ENCODE results near the gene TROAP.

TROAP gene

DNA sequence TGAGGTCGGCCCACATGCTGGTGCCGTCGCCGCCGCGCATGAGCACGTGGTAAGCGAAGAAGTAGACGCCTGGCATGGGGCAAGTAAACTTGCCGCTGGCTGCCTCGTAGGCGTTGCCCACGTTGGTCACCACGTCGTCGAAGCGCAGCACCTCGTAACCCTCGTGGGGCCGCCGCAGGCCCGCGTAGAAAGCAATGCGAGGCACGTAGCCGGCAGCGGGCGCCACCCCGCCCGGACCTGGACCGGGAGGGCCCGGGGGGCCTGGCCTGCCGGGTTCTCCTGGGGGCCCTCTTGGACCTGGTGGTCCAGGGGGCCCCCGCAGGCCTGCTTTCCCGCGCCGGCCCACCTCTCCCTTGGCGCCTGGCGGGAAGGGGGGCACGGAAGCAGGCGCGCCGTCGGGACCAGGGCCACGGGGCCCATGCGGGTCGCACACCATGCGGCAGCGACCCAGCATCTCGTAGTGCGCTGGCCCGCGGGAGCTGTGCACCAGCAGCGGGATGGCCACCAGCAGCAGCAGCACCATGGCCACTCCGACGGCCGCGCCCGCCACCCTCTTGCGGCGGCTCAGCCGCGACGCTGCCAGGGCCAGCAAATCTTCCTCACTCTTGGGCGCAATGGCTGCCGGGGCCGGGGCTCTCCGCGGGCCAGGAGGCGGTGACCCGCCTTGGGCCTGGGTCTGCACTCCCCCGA, 13.0 kb downstream of the TROAP start:
- Histone ChIP-seq H3K27ac (ENCODE audit: low read depth, low read length) (no peak overlapping the region), H3K9ac (ENCODE audit: low read depth in 1 of 2, low read length in 2 of 2) (no peak overlapping the region), H3K36me3 (ENCODE audit: control insufficient read depth in 1 of 2, insufficient read depth in 2 of 2, low read length in 2 of 2) (no peaks in the 10 kb centered on the region), H3K4me1 (ENCODE audit: control insufficient read depth in 1 of 2, insufficient read depth in 2 of 2, low read length in 2 of 2) (peaks cover 16 to 26% of the 10 kb centered on the region in 2 donors), H3K27me3 (ENCODE audit: control insufficient read depth in 1 of 2, insufficient read depth in 2 of 2, low read length in 2 of 2) (peaks cover 32 to 36% of the 10 kb centered on the region in 2 donors), H3K9me3 (ENCODE audit: control insufficient read depth in 1 of 2, low read length in 2 of 2) (no peaks in the 10 kb centered on the region), H3K4me3 (ENCODE audit: low read depth in 1 of 2, low read length in 2 of 2) (no peak overlapping the region)

DNA sequence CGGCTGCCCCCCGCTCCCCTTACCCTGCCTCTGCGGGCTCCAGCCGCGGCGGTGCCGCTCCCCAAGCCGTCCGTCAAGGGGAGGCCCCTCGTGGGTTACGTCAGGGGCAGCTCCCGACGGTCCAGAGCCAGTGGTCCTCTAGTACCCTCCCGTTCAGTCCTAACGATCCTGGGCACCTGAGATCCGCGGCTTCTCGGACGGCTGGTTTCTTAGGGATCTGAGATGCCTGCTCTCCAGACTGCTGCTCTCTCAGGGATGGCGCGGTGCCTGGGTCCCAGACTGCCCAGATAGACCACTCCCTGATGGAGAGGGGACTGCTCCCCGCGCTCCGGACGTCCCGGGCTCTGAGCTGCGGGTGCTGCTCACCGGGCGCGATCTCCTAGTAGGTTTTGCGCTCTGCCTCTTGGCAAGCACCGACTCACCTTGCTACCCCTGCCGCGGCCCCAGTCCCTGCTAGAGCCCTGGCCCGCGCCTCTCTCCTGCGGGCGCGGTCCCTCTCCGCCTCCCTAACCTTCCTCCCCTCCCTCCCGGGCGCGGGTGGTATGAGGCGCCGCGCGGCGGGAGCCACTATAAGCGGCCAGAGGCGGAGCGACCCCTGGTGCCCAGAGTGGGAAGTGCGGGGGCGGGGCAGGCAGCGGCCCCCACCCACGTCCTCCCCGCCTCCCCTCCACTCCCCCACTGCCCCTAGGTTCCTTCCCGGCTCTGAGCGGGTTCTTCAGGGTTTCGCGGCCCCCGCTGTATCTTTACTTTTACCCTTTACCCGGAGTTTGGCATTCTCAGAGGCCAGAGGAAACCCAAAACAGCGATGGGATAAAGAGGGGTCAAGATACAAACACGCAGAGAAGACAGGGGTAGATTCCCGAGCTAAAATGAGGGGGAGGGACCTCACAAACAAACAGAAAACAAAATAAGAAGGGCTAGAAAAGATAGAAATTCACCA, 13.9 kb downstream of the TROAP start, which contains the start of gene C1QL4:
Gene C1QL4, minus strand, starts transcription at position 544 of the 940 bp plus-strand sequence. CDS start 711 bp downstream, outside the sequence.
- no peak within 1 kb of the TSS for H3K27ac ChIP-seq (ENCODE audit: low read depth, low read length)
- no peaks in the 10 kb centered on the region for H3K36me3 ChIP-seq (ENCODE audit: control insufficient read depth in 1 of 2, insufficient read depth in 2 of 2, low read length in 2 of 2)
- H3K27me3 ChIP-seq (ENCODE audit: control insufficient read depth in 1 of 2, insufficient read depth in 2 of 2, low read length in 2 of 2): peaks cover 32 to 36% of the 10 kb centered on the region in 2 donors
- peaks cover 16 to 24% of the 10 kb centered on the region in 2 donors for H3K4me1 ChIP-seq (ENCODE audit: control insufficient read depth in 1 of 2, insufficient read depth in 2 of 2, low read length in 2 of 2)
- H3K9ac ChIP-seq (ENCODE audit: low read depth in 1 of 2, low read length in 2 of 2): peak within 1 kb of the TSS; percentile 32 to 37
- no peaks in the 10 kb centered on the region for H3K9me3 ChIP-seq (ENCODE audit: control insufficient read depth in 1 of 2, low read length in 2 of 2)
- H3K4me3 ChIP-seq (ENCODE audit: low read depth in 1 of 2, low read length in 2 of 2): peak within 1 kb of the TSS; percentile 49 to 61

DNA sequence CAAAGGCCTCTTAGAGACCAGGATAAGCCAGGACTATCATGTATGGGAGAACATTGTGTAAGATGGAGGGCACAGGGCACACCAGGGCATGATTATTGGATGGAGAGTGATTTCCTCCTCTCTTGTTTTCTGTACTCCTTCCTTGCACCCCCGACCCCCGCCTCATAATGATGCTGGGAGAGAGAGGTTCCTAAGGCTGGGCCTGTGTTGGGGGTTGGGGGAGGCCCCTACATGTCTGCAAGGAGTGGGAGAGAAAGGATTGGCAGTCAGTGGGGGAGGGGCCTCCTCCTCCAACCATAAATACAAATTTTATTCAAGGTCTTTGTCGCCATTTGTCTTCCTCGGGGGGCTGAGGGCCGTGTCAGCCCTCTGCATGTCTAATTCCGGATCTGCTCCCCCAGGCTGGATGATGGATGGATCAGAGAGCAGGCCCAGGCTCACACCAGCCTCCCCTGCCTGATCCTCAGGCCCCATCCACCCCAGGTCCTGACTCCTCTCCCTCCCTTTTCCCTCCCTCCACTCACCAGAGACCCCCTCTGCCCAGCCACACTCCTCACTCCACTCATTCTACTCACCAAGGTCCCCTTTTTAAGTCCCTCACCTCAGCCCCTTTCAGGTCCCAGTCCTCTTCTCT, 15.9 kb downstream of the TROAP start:
- Histone ChIP-seq H3K27ac (ENCODE audit: low read depth, low read length) (no peak overlapping the region), H3K4me3 (ENCODE audit: low read depth in 1 of 2, low read length in 2 of 2) (no peak overlapping the region), H3K4me1 (ENCODE audit: control insufficient read depth in 1 of 2, insufficient read depth in 2 of 2, low read length in 2 of 2) (peaks cover 30 to 40% of the 10 kb centered on the region in 2 donors), H3K27me3 (ENCODE audit: control insufficient read depth in 1 of 2, insufficient read depth in 2 of 2, low read length in 2 of 2) (peaks cover 40 to 45% of the 10 kb centered on the region in 2 donors), H3K9ac (ENCODE audit: low read depth in 1 of 2, low read length in 2 of 2) (no peak overlapping the region), H3K9me3 (ENCODE audit: control insufficient read depth in 1 of 2, low read length in 2 of 2) (no peaks in the 10 kb centered on the region), H3K36me3 (ENCODE audit: control insufficient read depth in 1 of 2, insufficient read depth in 2 of 2, low read length in 2 of 2) (no peaks in the 10 kb centered on the region)

DNA sequence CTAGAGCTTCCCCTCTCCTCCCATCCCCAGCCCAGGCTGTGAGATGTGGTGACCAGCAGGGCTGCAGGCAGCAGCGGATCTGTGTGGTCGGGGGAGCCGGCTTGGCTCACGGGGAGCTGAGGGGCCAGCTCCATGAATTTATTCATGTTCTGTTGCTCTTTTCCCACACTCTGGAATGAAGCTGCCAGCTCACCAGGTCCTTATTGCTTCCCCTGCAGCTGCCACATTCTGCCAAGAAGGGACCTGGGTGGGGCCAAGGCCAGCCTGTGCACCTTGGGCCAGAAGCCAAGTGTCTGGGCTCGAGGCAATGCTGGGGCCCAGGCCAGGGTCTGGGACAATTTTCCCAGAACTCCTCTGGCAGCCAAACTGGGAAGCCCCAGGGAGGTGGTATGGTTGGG, 16.4 kb downstream of the TROAP start:
- peaks cover 34 to 40% of the 10 kb centered on the region in 2 donors for H3K4me1 ChIP-seq (ENCODE audit: control insufficient read depth in 1 of 2, insufficient read depth in 2 of 2, low read length in 2 of 2)
- peaks cover 39 to 44% of the 10 kb centered on the region in 2 donors for H3K27me3 ChIP-seq (ENCODE audit: control insufficient read depth in 1 of 2, insufficient read depth in 2 of 2, low read length in 2 of 2)
- no peak overlapping the region for H3K9ac ChIP-seq (ENCODE audit: low read depth in 1 of 2, low read length in 2 of 2)
- no peak overlapping the region for H3K27ac ChIP-seq (ENCODE audit: low read depth, low read length)
- H3K9me3 ChIP-seq (ENCODE audit: control insufficient read depth in 1 of 2, low read length in 2 of 2): no peaks in the 10 kb centered on the region
- H3K4me3 ChIP-seq (ENCODE audit: low read depth in 1 of 2, low read length in 2 of 2): no peak overlapping the region
- no peaks in the 10 kb centered on the region for H3K36me3 ChIP-seq (ENCODE audit: control insufficient read depth in 1 of 2, insufficient read depth in 2 of 2, low read length in 2 of 2)

DNA sequence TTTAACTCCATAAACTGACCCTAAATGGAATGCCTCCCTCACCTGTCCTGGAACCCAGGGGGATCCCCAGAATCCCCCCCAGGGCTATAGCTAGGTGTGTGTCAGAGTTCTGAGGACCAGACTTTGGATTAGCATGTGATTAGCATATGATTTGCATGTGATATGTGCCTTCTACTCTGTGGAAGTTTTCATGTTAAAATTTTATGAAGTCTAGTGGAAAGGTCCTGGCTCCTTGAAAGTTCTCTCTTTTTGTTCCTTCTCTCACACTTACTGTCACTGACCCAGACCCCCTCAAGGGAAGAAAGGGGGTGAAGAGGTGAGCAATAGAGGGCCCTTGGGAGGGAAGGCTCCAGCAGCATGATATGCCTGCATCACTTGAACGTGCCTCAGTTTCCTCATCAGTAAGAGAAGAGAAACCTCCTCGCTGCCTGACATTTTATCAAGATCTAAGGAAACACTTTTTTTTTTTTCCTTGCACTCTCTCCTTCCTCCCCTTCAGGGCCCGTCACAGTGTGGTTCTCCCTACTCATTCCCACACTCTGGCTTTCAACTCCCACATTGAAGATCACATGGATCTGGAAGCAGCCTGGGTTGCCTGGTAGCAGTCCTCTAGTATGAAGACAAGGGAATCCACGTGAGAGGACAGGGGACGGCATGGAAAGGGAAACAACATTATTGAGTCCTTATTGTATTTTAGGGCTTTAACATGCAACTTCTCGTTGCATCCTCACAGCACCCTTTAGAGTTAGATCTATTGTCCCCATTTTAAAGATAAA, 17.2 kb downstream of the TROAP start:
- no peaks in the 10 kb centered on the region for H3K36me3 ChIP-seq (ENCODE audit: control insufficient read depth in 1 of 2, insufficient read depth in 2 of 2, low read length in 2 of 2)
- no peak overlapping the region for H3K9ac ChIP-seq (ENCODE audit: low read depth in 1 of 2, low read length in 2 of 2)
- no peak overlapping the region for H3K27ac ChIP-seq (ENCODE audit: low read depth, low read length)
- H3K27me3 ChIP-seq (ENCODE audit: control insufficient read depth in 1 of 2, insufficient read depth in 2 of 2, low read length in 2 of 2): peaks cover 34 to 39% of the 10 kb centered on the region in 2 donors
- peaks cover 34 to 40% of the 10 kb centered on the region in 2 donors for H3K4me1 ChIP-seq (ENCODE audit: control insufficient read depth in 1 of 2, insufficient read depth in 2 of 2, low read length in 2 of 2)
- H3K9me3 ChIP-seq (ENCODE audit: control insufficient read depth in 1 of 2, low read length in 2 of 2): no peaks in the 10 kb centered on the region
- no peak overlapping the region for H3K4me3 ChIP-seq (ENCODE audit: low read depth in 1 of 2, low read length in 2 of 2)

DNA sequence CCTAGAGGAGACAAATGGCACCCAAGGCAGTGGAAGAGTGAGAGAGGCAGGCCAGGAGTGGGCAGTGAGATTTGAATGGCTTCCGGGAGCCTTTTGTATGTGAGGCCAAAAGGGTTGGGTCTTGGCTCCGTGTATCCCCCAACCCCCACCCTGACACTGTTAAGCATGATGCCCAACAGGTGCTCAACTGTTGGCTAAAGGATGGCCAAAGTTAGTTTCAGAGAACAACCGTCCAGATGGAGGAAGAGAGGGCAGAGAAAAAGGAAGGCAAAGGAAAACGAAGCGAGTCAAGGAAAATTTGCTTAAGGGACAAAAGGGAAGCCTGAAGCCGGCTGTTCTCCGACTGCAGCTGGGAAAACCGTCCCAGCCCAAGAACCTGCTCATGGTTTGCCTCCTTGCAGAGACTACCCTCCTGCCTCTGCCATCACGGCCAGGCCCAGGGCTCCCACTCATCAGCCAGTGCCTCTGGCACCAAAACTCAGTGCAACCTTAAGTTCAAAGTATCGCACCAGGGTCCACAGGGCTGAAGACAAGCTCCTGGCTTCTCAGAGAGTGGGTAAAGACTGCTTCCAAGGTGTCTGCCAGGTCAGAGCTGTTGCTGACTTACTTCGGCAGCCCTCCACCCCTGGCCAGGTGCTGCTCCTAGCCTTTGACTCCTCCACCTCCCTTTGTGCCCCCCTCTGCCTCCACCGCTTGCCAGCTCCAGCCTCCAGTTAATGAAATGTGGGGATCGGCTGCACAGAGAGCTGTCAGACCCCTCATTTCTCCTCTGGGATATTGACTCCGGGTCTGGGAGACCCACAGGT, 18.1 kb downstream of the TROAP start:
- Histone ChIP-seq H3K9me3 (ENCODE audit: control insufficient read depth in 1 of 2, low read length in 2 of 2) (no peaks in the 10 kb centered on the region), H3K4me1 (ENCODE audit: control insufficient read depth in 1 of 2, insufficient read depth in 2 of 2, low read length in 2 of 2) (peaks cover 41 to 48% of the 10 kb centered on the region in 2 donors), H3K4me3 (ENCODE audit: low read depth in 1 of 2, low read length in 2 of 2) (no peak overlapping the region), H3K27me3 (ENCODE audit: control insufficient read depth in 1 of 2, insufficient read depth in 2 of 2, low read length in 2 of 2) (peaks cover 34 to 37% of the 10 kb centered on the region in 2 donors), H3K36me3 (ENCODE audit: control insufficient read depth in 1 of 2, insufficient read depth in 2 of 2, low read length in 2 of 2) (no peaks in the 10 kb centered on the region), H3K9ac (ENCODE audit: low read depth in 1 of 2, low read length in 2 of 2) (no peak overlapping the region), H3K27ac (ENCODE audit: low read depth, low read length) (no peak overlapping the region)

GRCh38 chr12:49341777-49342065, 18.7 kb downstream of the TROAP start:
- no peaks in the 10 kb centered on the region for H3K36me3 ChIP-seq (ENCODE audit: control insufficient read depth in 1 of 2, insufficient read depth in 2 of 2, low read length in 2 of 2)
- no peaks in the 10 kb centered on the region for H3K9me3 ChIP-seq (ENCODE audit: control insufficient read depth in 1 of 2, low read length in 2 of 2)
- peaks cover 32 to 37% of the 10 kb centered on the region in 2 donors for H3K27me3 ChIP-seq (ENCODE audit: control insufficient read depth in 1 of 2, insufficient read depth in 2 of 2, low read length in 2 of 2)
- H3K4me3 ChIP-seq (ENCODE audit: low read depth in 1 of 2, low read length in 2 of 2): peak overlapping the region in 1 of 2 donors; percentile 60
- H3K9ac ChIP-seq (ENCODE audit: low read depth in 1 of 2, low read length in 2 of 2): no peak overlapping the region
- H3K27ac ChIP-seq (ENCODE audit: low read depth, low read length): no peak overlapping the region
- H3K4me1 ChIP-seq (ENCODE audit: control insufficient read depth in 1 of 2, insufficient read depth in 2 of 2, low read length in 2 of 2): peaks cover 44 to 50% of the 10 kb centered on the region in 2 donors

DNA sequence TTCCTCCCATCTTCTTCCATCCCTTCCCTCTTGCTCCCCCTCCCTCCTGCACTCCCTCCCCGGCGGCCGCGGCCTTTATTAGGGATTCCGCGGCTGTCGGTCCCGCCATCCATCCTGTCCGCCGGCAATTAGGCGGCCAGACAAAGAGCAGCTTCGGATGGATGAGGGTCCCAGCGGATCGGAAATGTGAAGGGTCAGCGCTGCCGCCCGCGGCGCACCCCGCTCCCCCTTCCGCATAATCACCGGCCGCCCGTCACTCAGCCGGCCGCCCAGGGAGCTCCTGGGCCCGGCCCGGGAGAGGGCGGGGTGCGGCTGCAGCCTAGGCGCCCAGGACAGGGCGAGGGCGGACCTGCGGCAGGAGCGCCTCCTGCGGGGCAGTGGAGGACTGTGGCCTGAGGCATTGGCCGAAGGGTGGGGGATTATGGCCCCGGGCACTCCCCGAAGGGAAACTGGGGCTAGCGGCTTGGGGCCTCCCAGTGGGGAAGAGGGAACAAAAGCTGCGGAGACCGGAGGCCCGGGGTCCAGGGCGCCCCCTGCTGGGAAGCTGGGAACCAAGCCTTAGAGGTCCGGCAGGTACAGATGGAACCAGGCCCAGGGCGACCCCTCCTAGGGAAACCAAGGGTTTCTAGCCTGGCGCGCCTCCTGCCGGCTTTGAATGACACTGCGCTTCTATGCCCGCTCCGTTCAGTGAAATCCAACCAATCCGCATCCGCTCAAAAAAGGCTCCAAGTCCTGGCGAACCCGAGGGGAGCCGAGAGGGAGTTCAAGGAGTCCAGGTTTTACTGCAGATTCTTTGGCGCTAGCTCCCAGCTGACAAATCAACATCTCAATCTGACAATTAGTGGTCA, 19.2 kb downstream of the TROAP start:
- H3K9ac ChIP-seq (ENCODE audit: low read depth in 1 of 2, low read length in 2 of 2): no peak overlapping the region
- H3K36me3 ChIP-seq (ENCODE audit: control insufficient read depth in 1 of 2, insufficient read depth in 2 of 2, low read length in 2 of 2): no peaks in the 10 kb centered on the region
- no peak overlapping the region for H3K27ac ChIP-seq (ENCODE audit: low read depth, low read length)
- peaks cover 36 to 39% of the 10 kb centered on the region in 2 donors for H3K27me3 ChIP-seq (ENCODE audit: control insufficient read depth in 1 of 2, insufficient read depth in 2 of 2, low read length in 2 of 2)
- peaks cover 47 to 53% of the 10 kb centered on the region in 2 donors for H3K4me1 ChIP-seq (ENCODE audit: control insufficient read depth in 1 of 2, insufficient read depth in 2 of 2, low read length in 2 of 2)
- peak overlapping the region; percentile 51 to 60 for H3K4me3 ChIP-seq (ENCODE audit: low read depth in 1 of 2, low read length in 2 of 2)
- no peaks in the 10 kb centered on the region for H3K9me3 ChIP-seq (ENCODE audit: control insufficient read depth in 1 of 2, low read length in 2 of 2)

Data from duodenal mucosa (tissue), 2 donors.